GM12878 (cell line): ENCODE data around the gene ZNF892. TPM values are rescaled to one million over a fixed set of nuclear protein-coding genes. Genes with fewer than 3 reads are reported as not detected.
A peak's percentile ranks its signal among the peaks of the same experiment; 100 is the strongest.

Experiments
- BHLHE40 ChIP-seq, 2 experiments: fragments of 450-650 bp in 1 of 2; IDR thresholded peaks; 2 replicates each; pipeline ENCODE4 v1.6.1; 2011 to 2017; ENCODE audit warnings: low read depth in 2 of 2, borderline replicate concordance in 1 of 2, improper control_type of control experiment in 1 of 2, low read length in 1 of 2, mild to moderate bottlenecking in 1 of 2
- BMI1 ChIP-seq: fragments of 450-650 bp; IDR thresholded peaks from 2 replicates; pipeline ENCODE4 v1.6.1; 2016; ENCODE audit warnings: mild to moderate bottlenecking, moderate library complexity, borderline replicate concordance
- CREM ChIP-seq: IDR thresholded peaks from 2 replicates; pipeline ENCODE4 v1.6.1; 2014; ENCODE audit warnings: antibody characterized with exemption, low read depth
- EGR1 ChIP-seq, 2 experiments: IDR thresholded peaks; 1 replicate in 1 of 2; 2 replicates in 1 of 2; pipeline ENCODE4 v1.6.1; 2011 to 2012; ENCODE audit warnings: low read depth in 2 of 2, low read length in 2 of 2, borderline replicate concordance in 1 of 2, mild to moderate bottlenecking in 1 of 2, moderate library complexity in 1 of 2
- HCFC1 ChIP-seq: fragments of 150-350 bp; IDR thresholded peaks from 2 replicates; pipeline ENCODE4 v1.6.1; 2014; ENCODE audit warnings: low read length
- HDAC6 ChIP-seq: fragments of 200-600 bp; sonication (generic); IDR thresholded peaks from one replicate; pipeline ENCODE4 v1.8.0; 2017; ENCODE audit warnings: antibody characterized with exemption; ENCODE audit not compliant: unreplicated experiment
- IKZF2 ChIP-seq, 2 experiments: fragments of 450-650 bp; IDR thresholded peaks; 2 replicates each; pipeline ENCODE4 v1.6.1; 2017; ENCODE audit warnings: mild to moderate bottlenecking in 2 of 2, moderate library complexity in 2 of 2
- IRF4 ChIP-seq: IDR thresholded peaks from 2 replicates; pipeline ENCODE4 v1.6.1; 2011; ENCODE audit warnings: low read depth, low read length
- KLF5 ChIP-seq: fragments of 450-650 bp; IDR thresholded peaks from 2 replicates; pipeline ENCODE4 v1.6.1; 2014; ENCODE audit warnings: mild to moderate bottlenecking; ENCODE audit not compliant: partially characterized antibody
- NR2C1 ChIP-seq: fragments of 450-650 bp; IDR thresholded peaks from 2 replicates; pipeline ENCODE4 v1.6.1; 2017; ENCODE audit warnings: antibody characterized with exemption, mild to moderate bottlenecking, moderate library complexity
- PAX5 ChIP-seq: IDR thresholded peaks from 2 replicates; pipeline ENCODE4 v1.6.1; 2011; ENCODE audit warnings: low read depth, low read length, borderline replicate concordance
- POU2F2 ChIP-seq: IDR thresholded peaks from 3 replicates; pipeline ENCODE4 v1.6.1; 2011; ENCODE audit warnings: low read depth, mild to moderate bottlenecking, low read length, borderline replicate concordance
- SUPT20H ChIP-seq: IDR thresholded peaks from 2 replicates; pipeline ENCODE4 v1.6.1; 2011; ENCODE audit warnings: low read depth, mild to moderate bottlenecking, low read length, moderate library complexity, borderline replicate concordance; ENCODE audit not compliant: control insufficient read depth
- SUZ12 ChIP-seq: fragments of 200-600 bp; sonication (generic); IDR thresholded peaks from one replicate; pipeline ENCODE4 v1.6.1; 2018; ENCODE audit warnings: antibody characterized with exemption, mild to moderate bottlenecking; ENCODE audit not compliant: unreplicated experiment
- polyA plus RNA-seq, 11 experiments: library from polyadenylated mRNA; depleted of rRNA in 4 of 11; unstranded in 6 of 11; stranded (reverse) in 5 of 11; fragments of >200 nt; fragmentation: Nextera tagmentation in 4 of 11; fragmentation: Illumina TruSeq in 1 of 11; extraction: Ambion mirVana in 4 of 11; extraction: Trizol in 1 of 11; gene quantifications; 1 replicate in 1 of 11; 2 replicates in 10 of 11; pipeline versions ENCODE4 v1.2.1 to v1.2.3, GENCODE V29; 2011 to 2016; ENCODE audit warnings: inconsistent platforms in 2 of 11, missing spikeins in 2 of 11, low read depth in 1 of 11
- total RNA-seq, 4 experiments: library from RNA; depleted of rRNA in 3 of 4; stranded (reverse); fragments of >200 nt in 3 of 4; fragmentation: Illumina TruSeq in 1 of 4; extraction: Trizol in 1 of 4; gene quantifications; 2 replicates each; pipeline versions ENCODE4 v1.2.1 to v1.2.3, GENCODE V29; 2013 to 2021
- TF ChIP-seq, protein P1 (sequence below): fragments of 450-650 bp; IDR thresholded peaks from 2 replicates; pipeline ENCODE4 v1.6.1; 2017; ENCODE audit warnings: borderline replicate concordance
- TF ChIP-seq, protein P2 (sequence below): fragments of 450-650 bp; formaldehyde crosslinking; IDR thresholded peaks from 2 replicates; pipeline ENCODE4 v1.4.0; 2020; ENCODE audit warnings: mild to moderate bottlenecking, moderate library complexity
- TF ChIP-seq, protein P3 (sequence below): fragments of 450-650 bp; IDR thresholded peaks from 2 replicates; pipeline ENCODE4 v1.6.1; 2017; ENCODE audit warnings: antibody characterized with exemption, mild to moderate bottlenecking, moderate library complexity

ZNF892 gene
- total and polyA plus RNA-seq, 10 of the 15 experiments (the other 5 are each of a cell fraction or from before 2014, with no cell fraction given), result 0.11 to 1.3 (median 0.29) TPM; not detected in 3

DNA sequence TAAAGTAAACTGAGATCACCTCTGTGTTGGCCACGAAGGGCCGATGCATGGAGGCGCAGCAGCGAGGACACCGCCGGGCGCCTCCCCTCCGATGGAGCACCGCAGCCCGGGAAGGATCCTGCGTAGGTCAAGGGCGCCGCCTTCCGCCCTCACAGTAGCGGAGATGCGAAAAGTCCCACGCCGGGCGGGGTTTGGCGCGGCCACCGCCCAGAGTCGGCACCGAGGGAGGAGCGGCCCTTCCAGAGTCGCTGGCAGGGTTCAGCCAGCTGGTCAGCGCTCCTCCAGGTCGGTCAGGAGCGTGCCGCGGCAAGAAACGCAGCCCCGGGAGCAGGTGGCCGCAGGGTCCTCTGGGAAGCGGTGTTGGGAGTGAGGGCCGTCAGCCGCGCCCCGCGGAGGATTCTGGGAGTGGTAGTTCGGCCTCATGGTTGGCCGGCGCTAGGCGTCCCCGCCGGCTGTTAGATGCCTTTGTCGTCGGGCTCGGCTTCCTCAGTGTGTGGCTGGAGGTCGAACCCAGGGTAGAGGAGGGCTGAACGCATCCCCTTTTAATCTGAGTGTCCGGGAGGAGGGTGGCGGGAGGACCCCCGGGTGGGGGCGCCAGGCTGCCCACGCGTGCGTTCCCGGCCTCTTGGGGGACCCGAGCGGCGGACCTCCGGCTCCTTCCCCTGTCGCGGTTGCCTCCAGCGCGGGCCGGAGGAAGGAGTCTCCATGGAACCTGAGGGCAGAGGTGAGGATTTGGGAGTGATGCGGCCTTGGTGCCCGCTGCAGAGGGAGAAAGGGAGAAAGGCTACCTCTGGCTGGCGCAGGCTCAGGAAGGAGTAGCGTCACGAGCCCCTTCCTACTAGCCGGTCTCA, at the start of gene ZNF892 (continued):
- TF ChIP-seq, protein P1, sequence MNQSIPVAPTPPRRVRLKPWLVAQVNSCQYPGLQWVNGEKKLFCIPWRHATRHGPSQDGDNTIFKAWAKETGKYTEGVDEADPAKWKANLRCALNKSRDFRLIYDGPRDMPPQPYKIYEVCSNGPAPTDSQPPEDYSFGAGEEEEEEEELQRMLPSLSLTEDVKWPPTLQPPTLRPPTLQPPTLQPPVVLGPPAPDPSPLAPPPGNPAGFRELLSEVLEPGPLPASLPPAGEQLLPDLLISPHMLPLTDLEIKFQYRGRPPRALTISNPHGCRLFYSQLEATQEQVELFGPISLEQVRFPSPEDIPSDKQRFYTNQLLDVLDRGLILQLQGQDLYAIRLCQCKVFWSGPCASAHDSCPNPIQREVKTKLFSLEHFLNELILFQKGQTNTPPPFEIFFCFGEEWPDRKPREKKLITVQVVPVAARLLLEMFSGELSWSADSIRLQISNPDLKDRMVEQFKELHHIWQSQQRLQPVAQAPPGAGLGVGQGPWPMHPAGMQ, result no peak
- TF ChIP-seq, protein P2, sequence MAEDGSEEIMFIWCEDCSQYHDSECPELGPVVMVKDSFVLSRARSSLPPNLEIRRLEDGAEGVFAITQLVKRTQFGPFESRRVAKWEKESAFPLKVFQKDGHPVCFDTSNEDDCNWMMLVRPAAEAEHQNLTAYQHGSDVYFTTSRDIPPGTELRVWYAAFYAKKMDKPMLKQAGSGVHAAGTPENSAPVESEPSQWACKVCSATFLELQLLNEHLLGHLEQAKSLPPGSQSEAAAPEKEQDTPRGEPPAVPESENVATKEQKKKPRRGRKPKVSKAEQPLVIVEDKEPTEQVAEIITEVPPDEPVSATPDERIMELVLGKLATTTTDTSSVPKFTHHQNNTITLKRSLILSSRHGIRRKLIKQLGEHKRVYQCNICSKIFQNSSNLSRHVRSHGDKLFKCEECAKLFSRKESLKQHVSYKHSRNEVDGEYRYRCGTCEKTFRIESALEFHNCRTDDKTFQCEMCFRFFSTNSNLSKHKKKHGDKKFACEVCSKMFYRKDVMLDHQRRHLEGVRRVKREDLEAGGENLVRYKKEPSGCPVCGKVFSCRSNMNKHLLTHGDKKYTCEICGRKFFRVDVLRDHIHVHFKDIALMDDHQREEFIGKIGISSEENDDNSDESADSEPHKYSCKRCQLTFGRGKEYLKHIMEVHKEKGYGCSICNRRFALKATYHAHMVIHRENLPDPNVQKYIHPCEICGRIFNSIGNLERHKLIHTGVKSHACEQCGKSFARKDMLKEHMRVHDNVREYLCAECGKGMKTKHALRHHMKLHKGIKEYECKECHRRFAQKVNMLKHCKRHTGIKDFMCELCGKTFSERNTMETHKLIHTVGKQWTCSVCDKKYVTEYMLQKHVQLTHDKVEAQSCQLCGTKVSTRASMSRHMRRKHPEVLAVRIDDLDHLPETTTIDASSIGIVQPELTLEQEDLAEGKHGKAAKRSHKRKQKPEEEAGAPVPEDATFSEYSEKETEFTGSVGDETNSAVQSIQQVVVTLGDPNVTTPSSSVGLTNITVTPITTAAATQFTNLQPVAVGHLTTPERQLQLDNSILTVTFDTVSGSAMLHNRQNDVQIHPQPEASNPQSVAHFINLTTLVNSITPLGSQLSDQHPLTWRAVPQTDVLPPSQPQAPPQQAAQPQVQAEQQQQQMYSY (CRISPR knock-in tag), result no peak
- TF ChIP-seq SUZ12 (no peak), NR2C1 (no peak), IRF4 (no peak), SUPT20H (no peak), BHLHE40 (IDR thresholded peaks at IDR 0.05; ENCODE audit: borderline replicate concordance in 1 of 2, low read depth in 2 of 2, low read length in 1 of 2) (peak; percentile 35 to 85; a peak in 3 of 4 replicates), HCFC1 (peak; percentile 86), POU2F2 (no peak), PAX5 (no peak), IKZF2 (IDR thresholded peaks at IDR 0.05) (peak; percentile 78 to 83), KLF5 (no peak), CREM (peak; percentile 80; the same call in 1 of the 2 replicates), BMI1 (no peak), HDAC6 (no peak), EGR1 (IDR thresholded peaks at IDR 0.05; ENCODE audit: borderline replicate concordance in 1 of 2, low read depth in 2 of 2, low read length in 2 of 2) (peak in 1 of 2 experiments; percentile 30; a peak in 1 of 3 replicates)
- TF ChIP-seq, protein P3, sequence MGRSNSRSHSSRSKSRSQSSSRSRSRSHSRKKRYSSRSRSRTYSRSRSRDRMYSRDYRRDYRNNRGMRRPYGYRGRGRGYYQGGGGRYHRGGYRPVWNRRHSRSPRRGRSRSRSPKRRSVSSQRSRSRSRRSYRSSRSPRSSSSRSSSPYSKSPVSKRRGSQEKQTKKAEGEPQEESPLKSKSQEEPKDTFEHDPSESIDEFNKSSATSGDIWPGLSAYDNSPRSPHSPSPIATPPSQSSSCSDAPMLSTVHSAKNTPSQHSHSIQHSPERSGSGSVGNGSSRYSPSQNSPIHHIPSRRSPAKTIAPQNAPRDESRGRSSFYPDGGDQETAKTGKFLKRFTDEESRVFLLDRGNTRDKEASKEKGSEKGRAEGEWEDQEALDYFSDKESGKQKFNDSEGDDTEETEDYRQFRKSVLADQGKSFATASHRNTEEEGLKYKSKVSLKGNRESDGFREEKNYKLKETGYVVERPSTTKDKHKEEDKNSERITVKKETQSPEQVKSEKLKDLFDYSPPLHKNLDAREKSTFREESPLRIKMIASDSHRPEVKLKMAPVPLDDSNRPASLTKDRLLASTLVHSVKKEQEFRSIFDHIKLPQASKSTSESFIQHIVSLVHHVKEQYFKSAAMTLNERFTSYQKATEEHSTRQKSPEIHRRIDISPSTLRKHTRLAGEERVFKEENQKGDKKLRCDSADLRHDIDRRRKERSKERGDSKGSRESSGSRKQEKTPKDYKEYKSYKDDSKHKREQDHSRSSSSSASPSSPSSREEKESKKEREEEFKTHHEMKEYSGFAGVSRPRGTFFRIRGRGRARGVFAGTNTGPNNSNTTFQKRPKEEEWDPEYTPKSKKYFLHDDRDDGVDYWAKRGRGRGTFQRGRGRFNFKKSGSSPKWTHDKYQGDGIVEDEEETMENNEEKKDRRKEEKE, result no peak
